AG10803 (cell line): Measurements from ENCODE around the gene MIB1.

Source experiments
- DNase-seq: peaks from one replicate; pipeline ENCODE4 v3.0.0; 2010; ENCODE audit warnings: low read depth
- H3K4me3 ChIP-seq: 2 replicates; pipeline ENCODE4 v1.5.1; 2011; ENCODE audit warnings: mild to moderate bottlenecking, low read length, control low read depth
- TF ChIP-seq, protein P1 (sequence below): conservative IDR thresholded peaks from 2 replicates; pipeline ENCODE4 v1.5.1; 2011; ENCODE audit warnings: mild to moderate bottlenecking, low read length, control low read depth, inconsistent platforms

MIB1 gene

GRCh38 chr18:21903709-21904108, 163.1 kb downstream of the MIB1 start:
- no peak overlapping the region for H3K4me3 ChIP-seq
- DNase-seq, result no peak
- TF ChIP-seq, protein P1, sequence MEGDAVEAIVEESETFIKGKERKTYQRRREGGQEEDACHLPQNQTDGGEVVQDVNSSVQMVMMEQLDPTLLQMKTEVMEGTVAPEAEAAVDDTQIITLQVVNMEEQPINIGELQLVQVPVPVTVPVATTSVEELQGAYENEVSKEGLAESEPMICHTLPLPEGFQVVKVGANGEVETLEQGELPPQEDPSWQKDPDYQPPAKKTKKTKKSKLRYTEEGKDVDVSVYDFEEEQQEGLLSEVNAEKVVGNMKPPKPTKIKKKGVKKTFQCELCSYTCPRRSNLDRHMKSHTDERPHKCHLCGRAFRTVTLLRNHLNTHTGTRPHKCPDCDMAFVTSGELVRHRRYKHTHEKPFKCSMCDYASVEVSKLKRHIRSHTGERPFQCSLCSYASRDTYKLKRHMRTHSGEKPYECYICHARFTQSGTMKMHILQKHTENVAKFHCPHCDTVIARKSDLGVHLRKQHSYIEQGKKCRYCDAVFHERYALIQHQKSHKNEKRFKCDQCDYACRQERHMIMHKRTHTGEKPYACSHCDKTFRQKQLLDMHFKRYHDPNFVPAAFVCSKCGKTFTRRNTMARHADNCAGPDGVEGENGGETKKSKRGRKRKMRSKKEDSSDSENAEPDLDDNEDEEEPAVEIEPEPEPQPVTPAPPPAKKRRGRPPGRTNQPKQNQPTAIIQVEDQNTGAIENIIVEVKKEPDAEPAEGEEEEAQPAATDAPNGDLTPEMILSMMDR, result no peak

DNA sequence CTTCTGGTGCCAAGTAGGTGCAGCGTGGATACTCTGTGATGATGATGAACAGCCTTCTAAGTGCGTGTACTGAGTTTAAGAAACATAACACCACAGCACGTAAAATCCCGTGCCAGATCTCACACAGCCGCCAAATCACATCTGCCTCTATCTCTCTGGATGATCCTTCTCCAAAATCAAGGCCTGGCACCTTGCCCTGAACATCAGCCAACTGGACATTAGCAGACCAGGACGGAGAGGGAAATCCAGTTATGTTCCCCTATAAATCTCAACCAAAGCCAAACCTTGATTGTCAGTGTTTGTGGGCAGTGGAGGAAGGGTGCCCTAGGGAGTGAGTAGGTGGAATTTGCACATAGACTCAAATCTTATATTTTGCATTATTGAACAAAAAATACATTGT, 164.3 kb downstream of the MIB1 start:
- DNase-seq, result no peak
- TF ChIP-seq, protein P1, result no peak
- no peak overlapping the region for H3K4me3 ChIP-seq

DNA sequence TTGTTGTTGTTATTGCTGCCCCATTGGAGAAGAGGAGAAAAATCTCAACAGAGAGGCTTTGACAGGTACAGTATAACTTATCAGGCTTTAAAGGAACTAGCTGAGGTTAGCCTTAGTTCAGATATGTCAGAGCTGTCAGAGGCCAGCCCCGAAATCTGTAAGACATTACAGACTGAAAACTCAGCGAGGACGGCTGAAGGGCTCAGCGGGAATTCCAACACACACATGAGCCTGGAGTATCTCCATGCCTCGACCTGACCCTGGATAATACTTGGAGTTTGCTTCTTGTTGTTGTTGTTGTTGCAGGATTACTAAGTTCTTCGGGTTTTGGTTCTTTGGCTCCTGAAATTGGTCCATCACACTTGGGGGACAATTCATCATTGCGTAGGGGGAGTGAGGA, 166.9 kb downstream of the MIB1 start:
- no peak overlapping the region for H3K4me3 ChIP-seq
- TF ChIP-seq, protein P1, result no peak
- no peak for DNase-seq

GRCh38 chr18:21908711-21909110, 168.1 kb downstream of the MIB1 start:
- DNase-seq, result no peak
- H3K4me3 ChIP-seq, result no peak overlapping the region
- TF ChIP-seq, protein P1, result no peak

DNA sequence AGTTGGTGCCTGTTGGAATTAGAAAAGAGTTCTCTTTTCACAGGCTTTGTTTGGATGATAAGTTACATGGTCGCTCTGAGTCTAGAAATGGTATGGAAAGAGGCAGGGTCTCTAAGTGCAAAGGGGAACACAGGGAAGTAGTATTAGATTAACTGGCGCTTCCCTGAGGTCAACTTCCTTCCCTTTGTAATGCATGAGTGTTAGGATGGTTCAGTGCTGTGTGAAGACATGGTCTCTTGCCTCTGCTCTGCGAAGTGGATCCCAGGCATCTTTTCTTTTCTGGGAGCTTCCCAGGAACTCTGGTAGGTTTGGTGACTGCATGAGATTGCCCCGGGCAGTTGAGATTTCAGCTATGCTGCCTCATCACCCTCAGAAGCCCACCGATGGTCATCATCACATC, 170.3 kb downstream of the MIB1 start:
- TF ChIP-seq, protein P1, result no peak
- DNase-seq, result no peak
- no peak overlapping the region for H3K4me3 ChIP-seq

- TF ChIP-seq, protein P1, result no peak
- DNase-seq, result no peak
- no peak overlapping the region for H3K4me3 ChIP-seq
These were observed 171.0 kb downstream of the MIB1 start for GRCh38 chr18:21911551-21911950.

GRCh38 chr18:21912339-21913239, 172.0 kb downstream of the MIB1 start:
- TF ChIP-seq, protein P1, result no peak
- DNase-seq, result no peak
- H3K4me3 ChIP-seq, result no peak overlapping the region
